Nephron progenitor cell (in vitro differentiated cells): ENCODE results near the gene CD63.

Experiments
- DNase-seq: peaks from one replicate; pipeline ENCODE4 v3.0.0; 2021
- H3K27ac Mint-ChIP-seq: 2 replicates; pipeline ENCODE4 v1.8.0; 2021; ENCODE audit warnings: mild to moderate bottlenecking, moderate library complexity, mixed read lengths
- H3K27me3 Mint-ChIP-seq: 2 replicates; pipeline ENCODE4 v1.8.0; 2021; ENCODE audit warnings: mild to moderate bottlenecking, low read depth, mixed read lengths; ENCODE audit not compliant: poor library complexity
- H3K36me3 Mint-ChIP-seq: 2 replicates; pipeline ENCODE4 v1.8.0; 2021; ENCODE audit warnings: low read depth, mixed read lengths
- H3K4me1 Mint-ChIP-seq: 2 replicates; pipeline ENCODE4 v1.8.0; 2021; ENCODE audit warnings: mixed read lengths
- H3K4me3 Mint-ChIP-seq: 2 replicates; pipeline ENCODE4 v1.8.0; 2021; ENCODE audit warnings: mild to moderate bottlenecking, moderate library complexity, mixed read lengths
- H3K9me3 Mint-ChIP-seq: 2 replicates; pipeline ENCODE4 v1.8.0; 2021; ENCODE audit warnings: mild to moderate bottlenecking, moderate library complexity, mixed read lengths
- TF ChIP-seq, protein P1 (sequence below): fragments of 200-600 bp; sonication (generic); IDR thresholded peaks from 2 replicates; pipeline ENCODE4 v1.5.0; 2021; ENCODE audit warnings: antibody characterized with exemption

CD63 gene

DNA sequence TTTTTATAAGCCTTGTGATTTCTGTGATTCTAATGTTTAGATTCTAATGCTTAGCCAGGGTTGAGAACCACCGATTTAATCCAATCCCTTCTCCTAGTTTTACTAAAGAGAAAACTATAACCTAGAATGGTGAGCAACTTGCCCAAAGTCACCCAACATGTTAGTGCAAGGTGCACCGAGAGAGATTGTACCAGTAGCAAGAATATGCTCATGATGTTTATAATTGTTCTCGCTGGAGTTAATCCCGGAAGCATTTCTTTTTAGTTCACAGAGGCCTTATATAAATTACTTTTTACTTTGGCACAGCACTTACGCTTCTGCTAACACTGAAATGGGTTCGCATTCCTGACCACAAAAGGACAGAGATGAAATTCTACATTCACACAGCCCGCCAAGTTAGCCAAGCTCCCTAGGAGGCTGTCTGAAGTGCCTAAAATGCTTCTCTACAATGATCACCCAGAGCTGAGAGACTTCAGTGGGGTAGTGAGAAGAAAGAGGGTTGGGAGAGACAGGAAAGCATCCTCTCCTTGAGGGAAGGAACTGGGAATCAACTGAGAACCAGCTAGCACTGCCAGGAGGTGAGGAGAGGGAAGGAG lies 13.5 kb downstream of the CD63 start:
- TF ChIP-seq, protein P1, sequence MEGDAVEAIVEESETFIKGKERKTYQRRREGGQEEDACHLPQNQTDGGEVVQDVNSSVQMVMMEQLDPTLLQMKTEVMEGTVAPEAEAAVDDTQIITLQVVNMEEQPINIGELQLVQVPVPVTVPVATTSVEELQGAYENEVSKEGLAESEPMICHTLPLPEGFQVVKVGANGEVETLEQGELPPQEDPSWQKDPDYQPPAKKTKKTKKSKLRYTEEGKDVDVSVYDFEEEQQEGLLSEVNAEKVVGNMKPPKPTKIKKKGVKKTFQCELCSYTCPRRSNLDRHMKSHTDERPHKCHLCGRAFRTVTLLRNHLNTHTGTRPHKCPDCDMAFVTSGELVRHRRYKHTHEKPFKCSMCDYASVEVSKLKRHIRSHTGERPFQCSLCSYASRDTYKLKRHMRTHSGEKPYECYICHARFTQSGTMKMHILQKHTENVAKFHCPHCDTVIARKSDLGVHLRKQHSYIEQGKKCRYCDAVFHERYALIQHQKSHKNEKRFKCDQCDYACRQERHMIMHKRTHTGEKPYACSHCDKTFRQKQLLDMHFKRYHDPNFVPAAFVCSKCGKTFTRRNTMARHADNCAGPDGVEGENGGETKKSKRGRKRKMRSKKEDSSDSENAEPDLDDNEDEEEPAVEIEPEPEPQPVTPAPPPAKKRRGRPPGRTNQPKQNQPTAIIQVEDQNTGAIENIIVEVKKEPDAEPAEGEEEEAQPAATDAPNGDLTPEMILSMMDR, result no peak
- peaks cover 43% of the 10 kb centered on the region for H3K4me1 Mint-ChIP-seq
- H3K36me3 Mint-ChIP-seq, result no peaks in the 10 kb centered on the region
- peak overlapping the region; percentile 88 for H3K4me3 Mint-ChIP-seq
- peak overlapping the region; percentile 95 for H3K27ac Mint-ChIP-seq
- no peaks in the 10 kb centered on the region for H3K9me3 Mint-ChIP-seq
- no peak for DNase-seq
- H3K27me3 Mint-ChIP-seq, result peaks cover 33% of the 10 kb centered on the region

DNA sequence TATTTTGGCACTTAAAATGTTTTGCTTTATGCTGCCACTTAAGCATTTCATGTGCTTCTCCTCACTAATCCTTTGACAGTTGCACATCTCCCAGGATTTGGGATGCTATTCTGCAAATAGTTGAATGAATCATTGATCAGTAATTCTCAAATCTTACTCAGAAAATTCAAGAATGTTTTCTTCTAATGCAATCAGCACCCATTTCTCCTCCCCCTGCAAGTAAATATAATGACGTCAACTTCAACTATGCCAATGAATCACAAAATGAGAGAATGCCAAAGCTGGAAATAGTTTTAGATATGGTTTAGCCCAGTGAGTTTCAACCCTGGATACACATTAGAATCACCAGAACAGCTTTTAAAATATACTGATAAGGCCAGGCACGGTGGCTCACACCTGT lies 15.1 kb downstream of the CD63 start:
- TF ChIP-seq, protein P1, result no peak
- Mint-ChIP-seq H3K9me3 (no peaks in the 10 kb centered on the region), H3K27ac (no peak overlapping the region), H3K36me3 (no peaks in the 10 kb centered on the region), H3K4me3 (no peak overlapping the region), H3K4me1 (peaks cover 38% of the 10 kb centered on the region), H3K27me3 (peaks cover 48% of the 10 kb centered on the region)
- DNase-seq, result no peak

DNA sequence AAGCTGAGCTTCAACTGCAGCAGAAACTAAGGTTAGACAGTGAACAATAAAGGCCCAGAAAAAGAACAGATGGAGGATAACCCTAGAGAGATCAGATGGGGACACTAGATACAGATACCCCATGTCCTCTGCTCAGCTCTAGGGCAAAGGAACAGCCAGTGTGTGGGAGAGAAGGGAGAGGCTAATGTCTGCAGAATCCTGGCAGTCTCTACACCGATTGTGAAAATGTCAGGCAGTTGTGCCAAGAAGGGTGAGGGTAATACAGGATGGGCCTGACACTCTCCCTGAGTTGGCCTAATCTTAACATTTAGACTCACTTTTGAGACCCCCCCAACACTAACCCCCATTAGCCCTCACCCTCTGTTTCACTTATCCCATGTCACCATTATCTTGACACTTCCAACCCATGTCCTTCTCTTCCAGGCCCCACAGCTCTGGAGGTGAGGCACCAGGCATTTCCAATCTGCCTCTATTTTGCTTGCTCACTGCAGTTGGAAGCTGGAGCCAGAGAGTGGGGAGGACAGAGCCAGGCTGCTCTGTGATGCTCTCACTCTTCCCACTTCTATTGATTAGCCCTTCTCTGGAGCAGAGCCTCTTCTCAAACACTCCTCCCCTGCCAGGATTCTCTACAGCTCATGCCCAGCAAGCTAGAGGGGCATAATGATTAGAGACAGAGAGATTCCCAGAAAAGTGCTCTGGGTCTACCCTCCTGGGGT lies 16.0 kb downstream of the CD63 start:
- TF ChIP-seq, protein P1, result no peak
- Mint-ChIP-seq H3K4me1 (peaks cover 38% of the 10 kb centered on the region), H3K4me3 (no peak overlapping the region), H3K27ac (peak overlapping the region; percentile 11), H3K36me3 (no peaks in the 10 kb centered on the region), H3K27me3 (peaks cover 54% of the 10 kb centered on the region), H3K9me3 (no peaks in the 10 kb centered on the region)
- no peak for DNase-seq

DNA sequence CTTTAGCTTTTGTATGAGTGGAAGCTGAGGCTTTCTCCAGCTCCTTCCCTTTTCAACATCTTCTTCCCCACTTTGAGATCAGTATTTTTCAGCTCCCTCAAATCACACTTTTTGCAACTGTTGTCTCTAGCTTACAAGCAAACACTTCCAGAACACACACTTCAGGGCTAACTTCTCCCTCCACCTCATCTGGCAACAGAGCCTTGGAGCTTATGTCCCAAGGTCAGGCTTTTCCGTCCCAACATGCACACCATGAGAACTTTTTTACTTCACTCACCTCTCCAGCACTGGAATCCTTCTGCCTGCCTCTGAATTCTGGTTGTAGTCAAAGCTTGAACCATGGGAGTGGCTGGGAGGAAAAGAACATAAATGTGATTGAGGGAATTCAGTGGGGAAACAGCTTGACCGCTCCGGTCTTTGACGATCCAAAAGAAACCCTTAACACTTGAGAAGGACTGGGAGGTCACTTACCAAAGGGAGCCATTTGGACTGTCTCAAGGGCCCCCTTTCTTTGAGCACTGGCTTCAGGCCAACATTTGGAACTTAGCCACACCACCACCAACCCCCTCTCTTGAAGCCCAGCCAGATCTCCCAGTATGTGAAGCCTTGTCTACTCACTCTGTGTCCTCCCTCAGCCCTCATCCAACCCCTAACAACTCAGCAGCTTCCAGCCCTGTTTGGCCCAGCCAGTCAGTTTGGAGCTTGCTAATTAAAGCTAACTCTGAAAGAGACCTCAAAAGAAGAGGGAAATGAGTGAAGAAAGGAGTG lies 16.8 kb downstream of the CD63 start:
- DNase-seq, result no peak
- Mint-ChIP-seq H3K4me3 (no peak overlapping the region), H3K27ac (no peak overlapping the region), H3K9me3 (no peaks in the 10 kb centered on the region), H3K27me3 (peaks cover 59% of the 10 kb centered on the region), H3K36me3 (no peaks in the 10 kb centered on the region), H3K4me1 (peaks cover 34% of the 10 kb centered on the region)
- TF ChIP-seq, protein P1, result no peak

- Mint-ChIP-seq H3K36me3 (no peaks in the 10 kb centered on the region), H3K27ac (no peak overlapping the region), H3K4me1 (peaks cover 42% of the 10 kb centered on the region), H3K9me3 (no peaks in the 10 kb centered on the region), H3K27me3 (peaks cover 63% of the 10 kb centered on the region), H3K4me3 (peak overlapping the region; percentile 86)
- TF ChIP-seq, protein P1, result no peak
- DNase-seq, result no peak
Measured at GRCh38 chr12:55708695-55709233, 20.0 kb downstream of the CD63 start.
